Dedifferentiated amniotic fluid mesenchymal stem cell (primary cell): ENCODE measurements around the gene MYO3B.

Experiments
- DNase-seq: peaks from one replicate; pipeline ENCODE4 v3.0.0-alpha.2; 2016; ENCODE audit errors: extremely low spot score

MYO3B gene

GRCh38 chr2:170177950-170178781, at the start of gene MYO3B:
Gene MYO3B, plus strand, starts transcription at chr2:170178147. Its CDS starts 141 bp downstream, at chr2:170178288.
- no peak for DNase-seq

GRCh38 chr2:170139276-170139967, 38.5 kb upstream of the MYO3B start:
- DNase-seq: no peak

GRCh38 chr2:170140561-170140960, 37.4 kb upstream of the MYO3B start:
- DNase-seq: no peak

GRCh38 chr2:170141865-170142264, 36.1 kb upstream of the MYO3B start:
- no peak for DNase-seq

- no peak for DNase-seq
Measured at GRCh38 chr2:170142502-170142901, 35.4 kb upstream of the MYO3B start.

GRCh38 chr2:170143045-170143717, 34.8 kb upstream of the MYO3B start:
- DNase-seq: no peak

GRCh38 chr2:170144761-170145160, 33.2 kb upstream of the MYO3B start:
- DNase-seq: no peak

GRCh38 chr2:170145191-170145590, 32.8 kb upstream of the MYO3B start:
- no peak for DNase-seq

- DNase-seq: no peak
Measured at GRCh38 chr2:170145675-170146432, 32.1 kb upstream of the MYO3B start.

GRCh38 chr2:170146784-170147183, 31.2 kb upstream of the MYO3B start:
- DNase-seq: no peak

- no peak for DNase-seq
Measured at GRCh38 chr2:170147576-170147975, 30.4 kb upstream of the MYO3B start.

- DNase-seq: no peak
Measured at GRCh38 chr2:170148161-170148560, 29.8 kb upstream of the MYO3B start.

GRCh38 chr2:170152421-170152820, 25.5 kb upstream of the MYO3B start:
- no peak for DNase-seq

- DNase-seq: no peak
Measured at GRCh38 chr2:170155022-170155722, 22.8 kb upstream of the MYO3B start.

- no peak for DNase-seq
Measured at GRCh38 chr2:170155723-170156253, 22.2 kb upstream of the MYO3B start.

GRCh38 chr2:170156592-170156991, 21.4 kb upstream of the MYO3B start:
- no peak for DNase-seq

GRCh38 chr2:170157025-170157684, 20.8 kb upstream of the MYO3B start:
- no peak for DNase-seq

- no peak for DNase-seq
Measured at GRCh38 chr2:170159060-170159459, 18.9 kb upstream of the MYO3B start.

GRCh38 chr2:170161516-170162270, 16.3 kb upstream of the MYO3B start:
- no peak for DNase-seq

GRCh38 chr2:170162271-170162632, 15.7 kb upstream of the MYO3B start:
- no peak for DNase-seq
